CD4-positive, alpha-beta memory T cell (primary cell): ENCODE results near the gene SLC45A3. TPM values are rescaled to one million over a fixed set of nuclear protein-coding genes. Genes with fewer than 3 reads are reported as not detected.
"Not testable (repeated sequence)": the region's sequence is repeated elsewhere in the genome, so short reads cannot be mapped to it uniquely, and the experiment has no call there.

Experiments
- CTCF ChIA-PET: fragments of 350-600 bp; sonication (Branson Sonifier 250); formaldehyde crosslinking; loops from one replicate; lab custom pipeline; 2021; ENCODE audit warnings: inconsistent platforms; ENCODE audit not compliant: partially characterized antibody; lab: Charles Lee
- POLR2A ChIA-PET: fragments of 350-600 bp; sonication (Branson Sonifier 250); formaldehyde crosslinking; loops from one replicate; lab custom pipeline; 2021; ENCODE audit not compliant: partially characterized antibody; lab: Charles Lee
- DNase-seq, 5 donors: peaks; one replicate each; pipeline versions ENCODE4 v3.0.0 to v3.0.0-alpha.2; 2020 to 2022; ENCODE audit warnings: mixed read lengths in 1 of 5
- H3K27ac ChIP-seq: one replicate; pipeline ENCODE4 v1.7.0; 2013; ENCODE audit warnings: low read depth, low read length
- H3K27me3 ChIP-seq: 2 replicates; pipeline ENCODE4 v1.7.0; 2013; ENCODE audit warnings: mild to moderate bottlenecking, low read length, moderate library complexity; ENCODE audit not compliant: insufficient read depth
- H3K36me3 ChIP-seq: 2 replicates; pipeline ENCODE4 v1.7.0; 2013; ENCODE audit warnings: mild to moderate bottlenecking, low read length, moderate library complexity; ENCODE audit not compliant: insufficient read depth
- H3K4me1 ChIP-seq: 2 replicates; pipeline ENCODE4 v1.7.0; 2013; ENCODE audit warnings: mild to moderate bottlenecking, low read length, moderate library complexity; ENCODE audit not compliant: insufficient read depth
- H3K4me3 ChIP-seq, 2 donors: one replicate each; pipeline ENCODE4 v1.7.0; 2013; ENCODE audit warnings: low read length in 2 of 2, mild to moderate bottlenecking in 1 of 2
- H3K9me3 ChIP-seq, 2 donors: one replicate each; pipeline ENCODE4 v1.7.0; 2013; ENCODE audit warnings: low read length in 2 of 2, control low read depth in 1 of 2; ENCODE audit not compliant: control insufficient read depth in 1 of 2
- H3K27ac Mint-ChIP-seq, 7 donors: one replicate each; pipeline ENCODE4 v1.8.0; 2020 to 2021; ENCODE audit warnings: mixed read lengths in 7 of 7, mild to moderate bottlenecking in 6 of 7, inconsistent platforms in 3 of 7, moderate library complexity in 3 of 7
- H3K27me3 Mint-ChIP-seq, 2 donors: one replicate each; pipeline ENCODE4 v1.8.0; 2020 to 2021; ENCODE audit warnings: mixed read lengths in 2 of 2
- H3K36me3 Mint-ChIP-seq, 2 donors: one replicate each; pipeline ENCODE4 v1.8.0; 2020 to 2021; ENCODE audit warnings: mixed read lengths in 2 of 2, inconsistent platforms in 1 of 2, mild to moderate bottlenecking in 1 of 2
- H3K4me1 Mint-ChIP-seq, 4 donors: one replicate each; pipeline ENCODE4 v1.8.0; 2020 to 2021; ENCODE audit warnings: mixed read lengths in 4 of 4, mild to moderate bottlenecking in 1 of 4
- H3K4me3 Mint-ChIP-seq, 8 donors: one replicate each; pipeline ENCODE4 v1.8.0; 2020 to 2021; ENCODE audit warnings: mixed read lengths in 8 of 8, mild to moderate bottlenecking in 7 of 8, moderate library complexity in 6 of 8, inconsistent platforms in 3 of 8
- H3K9me3 Mint-ChIP-seq, 8 donors: one replicate each; pipeline ENCODE4 v1.8.0; 2020 to 2021; ENCODE audit warnings: mixed read lengths in 8 of 8, mild to moderate bottlenecking in 5 of 8, inconsistent platforms in 3 of 8, moderate library complexity in 1 of 8
- intact Hi-C: fragments of 100-400 bp; cut with micrococcal nuclease; formaldehyde crosslinking; loops from one replicate; pipeline ENCODE4 v1.15.1; 2023
- polyA plus RNA-seq, 2 donors: library from polyadenylated mRNA; unstranded; fragments of 300-500 nt; fragmentation: Illumina TruSeq; gene quantifications; one replicate each; pipeline ENCODE4 v1.2.3, GENCODE V29; 2021
- total RNA-seq, 2 experiments: library from RNA; stranded (reverse); gene quantifications; one replicate each; pipeline ENCODE4 v1.2.3, GENCODE V29; 2021

SLC45A3 gene
- total and polyA plus RNA-seq, 4 experiments from 2014 or later = 0.09 to 0.19 TPM; not detected in 2

GRCh38 chr1:205639567-205639966 lies 40.7 kb downstream of the SLC45A3 start:
- H3K4me3 ChIP-seq = no peak overlapping the region

GRCh38 chr1:205637854-205638468 lies 42.3 kb downstream of the SLC45A3 start:
- Mint-ChIP-seq H3K36me3 (no peaks in the 10 kb centered on the region), H3K4me1 (peaks cover 0 to 2% (median under 1%) of the 10 kb centered on the region in 4 donors), H3K27me3 (peaks cover 7 to 11% of the 10 kb centered on the region in 2 donors), H3K4me3 (no peak overlapping the region), H3K27ac (no peak overlapping the region), H3K9me3 (no peaks in the 10 kb centered on the region)
- Histone ChIP-seq H3K9me3 (no peaks in the 10 kb centered on the region), H3K27me3 (no peaks in the 10 kb centered on the region), H3K27ac (no peak overlapping the region), H3K4me1 (peaks cover 1% of the 10 kb centered on the region), H3K36me3 (no peaks in the 10 kb centered on the region), H3K4me3 (no peak overlapping the region)
- no peak for DNase-seq
- POLR2A ChIA-PET = no interaction called here
- intact Hi-C loops = loop anchor here (10.0 kb wide), 2 partner anchors 303 to 1223 kb away; partner anchors contain the start of gene PPP1R15B
- CTCF ChIA-PET = interaction anchor here (1.1 to 18.5 kb wide), 3 partner anchors 18 to 46 kb away, joined by 3 to 333 read pairs (median 12); no protein-coding TSS in a partner anchor

More at GRCh38 chr1:205639567-205639966, 40.7 kb downstream of the SLC45A3 start:
- H3K27ac Mint-ChIP-seq = no peak overlapping the region
- Histone ChIP-seq H3K4me1 (no peaks in the 10 kb centered on the region), H3K27ac (no peak overlapping the region), H3K9me3 (no peaks in the 10 kb centered on the region), H3K36me3 (no peaks in the 10 kb centered on the region), H3K27me3 (no peaks in the 10 kb centered on the region)
- peaks cover 0 to 1% (median 0%) of the 10 kb centered on the region in 4 donors for H3K4me1 Mint-ChIP-seq
- no peaks in the 10 kb centered on the region for H3K36me3 Mint-ChIP-seq
- POLR2A ChIA-PET = no interaction called here
- H3K27me3 Mint-ChIP-seq = peaks cover 7 to 11% of the 10 kb centered on the region in 2 donors
- CTCF ChIA-PET = interaction anchor here (1.9 to 18.5 kb wide), 2 partner anchors 19 to 48 kb away, joined by 12 to 333 read pairs; no protein-coding TSS in a partner anchor
- no peaks in the 10 kb centered on the region for H3K9me3 Mint-ChIP-seq
- intact Hi-C loops = loop anchor here (10.0 kb wide), 2 partner anchors 305 to 1225 kb away; partner anchors contain the start of gene PPP1R15B
- no peak overlapping the region for H3K4me3 Mint-ChIP-seq
- DNase-seq = no peak

GRCh38 chr1:205636732-205637131 lies 43.6 kb downstream of the SLC45A3 start:
- intact Hi-C loops = loop anchor here (10.0 kb wide), 2 partner anchors 302 to 1222 kb away; partner anchors contain the start of gene PPP1R15B
- ChIA-PET CTCF (interaction anchor here (1.1 to 18.5 kb wide), 6 partner anchors 19 to 112 kb away, joined by 3 to 333 read pairs (median 6); no protein-coding TSS in a partner anchor), POLR2A (interaction anchor here (0.6 to 1.0 kb wide), 2 partner anchors 9 to 45 kb away, joined by 3 read pairs; no protein-coding TSS in a partner anchor)

GRCh38 chr1:205636138-205636530 lies 44.2 kb downstream of the SLC45A3 start:
- H3K36me3 Mint-ChIP-seq, H3K4me3 Mint-ChIP-seq, H3K4me3 ChIP-seq, H3K9me3 ChIP-seq, DNase-seq, H3K36me3 ChIP-seq, H3K9me3 Mint-ChIP-seq, H3K27ac ChIP-seq, H3K4me1 Mint-ChIP-seq, H3K27me3 Mint-ChIP-seq, H3K27ac Mint-ChIP-seq, H3K27me3 ChIP-seq: not testable (repeated sequence)
- CTCF ChIA-PET = interaction anchor here (0.7 to 18.5 kb wide), 6 partner anchors 21 to 342 kb away, joined by 3 to 333 read pairs (median 6); no protein-coding TSS in a partner anchor
- POLR2A ChIA-PET = interaction anchor here (0.6 to 1.0 kb wide), 2 partner anchors 10 to 45 kb away, joined by 3 read pairs; no protein-coding TSS in a partner anchor
- peaks cover 11% of the 10 kb centered on the region for H3K4me1 ChIP-seq
- intact Hi-C loops = loop anchor here (10.0 kb wide), 2 partner anchors 301 to 1221 kb away; partner anchors contain the start of gene PPP1R15B

More at GRCh38 chr1:205636732-205637131, 43.6 kb downstream of the SLC45A3 start:
- no peaks in the 10 kb centered on the region for H3K27me3 ChIP-seq
- Mint-ChIP-seq H3K27me3 (peaks cover 7 to 11% of the 10 kb centered on the region in 2 donors), H3K36me3 (peaks cover 0 to 2% of the 10 kb centered on the region in 2 donors), H3K4me1 (peaks cover 2 to 7% (median 5%) of the 10 kb centered on the region in 4 donors), H3K9me3 (no peaks in the 10 kb centered on the region), H3K4me3 (no peak overlapping the region), H3K27ac (no peak overlapping the region)
- H3K9me3 ChIP-seq = no peaks in the 10 kb centered on the region
- no peak for DNase-seq
- peaks cover 11% of the 10 kb centered on the region for H3K4me1 ChIP-seq
- H3K36me3 ChIP-seq = no peaks in the 10 kb centered on the region
- no peak overlapping the region for H3K27ac ChIP-seq
- H3K4me3 ChIP-seq = no peak overlapping the region

- no peaks in the 10 kb centered on the region for H3K9me3 Mint-ChIP-seq
- peaks cover 0 to 11% of the 10 kb centered on the region in 2 donors for H3K36me3 Mint-ChIP-seq
- Histone ChIP-seq H3K27me3 (no peaks in the 10 kb centered on the region), H3K4me3 (no peak overlapping the region), H3K36me3 (no peaks in the 10 kb centered on the region), H3K4me1 (peaks cover 32% of the 10 kb centered on the region), H3K9me3 (no peaks in the 10 kb centered on the region), H3K27ac (no peak overlapping the region)
- peaks cover 0 to 3% of the 10 kb centered on the region in 2 donors for H3K27me3 Mint-ChIP-seq
- DNase-seq = no peak
- intact Hi-C loops = loop anchor here (5.0 to 10.0 kb wide), 3 partner anchors 299 to 1219 kb away; partner anchors contain the start of genes DSTYK and PPP1R15B
- H3K4me3 Mint-ChIP-seq = peak overlapping the region in 2 of 8 donors; percentile 10 to 48
- H3K27ac Mint-ChIP-seq = peak overlapping the region in 4 of 7 donors; percentile 55 to 96 (median 79)
- ChIA-PET POLR2A (interaction anchor here (2.7 to 5.2 kb wide), 4 partner anchors 24 to 116 kb away, joined by 15 to 189 read pairs (median 33); partner anchors contain the start of gene NUCKS1), CTCF (interaction anchor here (1.3 to 18.5 kb wide), 6 partner anchors 11 to 112 kb away, joined by 3 to 333 read pairs (median 13); no protein-coding TSS in a partner anchor)
- peaks cover 13 to 33% (median 24%) of the 10 kb centered on the region in 4 donors for H3K4me1 Mint-ChIP-seq
Measured at GRCh38 chr1:205633421-205633976, 46.8 kb downstream of the SLC45A3 start.

GRCh38 chr1:205632669-205633169 lies 47.6 kb downstream of the SLC45A3 start:
- ChIA-PET POLR2A (interaction anchor here (0.7 to 5.2 kb wide), 23 partner anchors 9 to 511 kb away, joined by 3 to 189 read pairs (median 5); partner anchors contain the start of genes NUCKS1, RAB29, RBBP5 and TMCC2), CTCF (interaction anchor here (0.6 to 18.5 kb wide), 25 partner anchors 9 to 313 kb away, joined by 3 to 333 read pairs (median 4); no protein-coding TSS in a partner anchor)
- H3K4me1 ChIP-seq = peaks cover 40% of the 10 kb centered on the region
- peak overlapping the region; percentile 59 to 68 for H3K4me3 ChIP-seq
- no peaks in the 10 kb centered on the region for H3K27me3 ChIP-seq
- peak overlapping the region; percentile 83 for H3K27ac ChIP-seq
- DNase-seq = no peak
- H3K4me3 Mint-ChIP-seq = peak overlapping the region; percentile 75 to 90 (median 84)
- intact Hi-C loops = loop anchor here (1.0 to 10.0 kb wide), 7 partner anchors 25 to 1218 kb away; partner anchors contain the start of genes DSTYK, PPP1R15B and SLC41A1
- H3K27me3 Mint-ChIP-seq = no peaks in the 10 kb centered on the region
- peak overlapping the region; percentile 92 to 98 (median 96) for H3K27ac Mint-ChIP-seq
- no peaks in the 10 kb centered on the region for H3K9me3 Mint-ChIP-seq
- no peaks in the 10 kb centered on the region for H3K36me3 ChIP-seq
- H3K9me3 ChIP-seq = no peaks in the 10 kb centered on the region
- H3K4me1 Mint-ChIP-seq = peaks cover 18 to 41% (median 31%) of the 10 kb centered on the region in 4 donors
- peaks cover 3 to 17% of the 10 kb centered on the region in 2 donors for H3K36me3 Mint-ChIP-seq
